ENCODE measurements around the gene ATF6. TPM values are rescaled to one million over a fixed set of nuclear protein-coding genes. Genes with fewer than 3 reads are reported as not detected.

The ATF6 gene
- total RNA-seq, 1 experiment from 2014 or later = 36.5 TPM

DNA sequence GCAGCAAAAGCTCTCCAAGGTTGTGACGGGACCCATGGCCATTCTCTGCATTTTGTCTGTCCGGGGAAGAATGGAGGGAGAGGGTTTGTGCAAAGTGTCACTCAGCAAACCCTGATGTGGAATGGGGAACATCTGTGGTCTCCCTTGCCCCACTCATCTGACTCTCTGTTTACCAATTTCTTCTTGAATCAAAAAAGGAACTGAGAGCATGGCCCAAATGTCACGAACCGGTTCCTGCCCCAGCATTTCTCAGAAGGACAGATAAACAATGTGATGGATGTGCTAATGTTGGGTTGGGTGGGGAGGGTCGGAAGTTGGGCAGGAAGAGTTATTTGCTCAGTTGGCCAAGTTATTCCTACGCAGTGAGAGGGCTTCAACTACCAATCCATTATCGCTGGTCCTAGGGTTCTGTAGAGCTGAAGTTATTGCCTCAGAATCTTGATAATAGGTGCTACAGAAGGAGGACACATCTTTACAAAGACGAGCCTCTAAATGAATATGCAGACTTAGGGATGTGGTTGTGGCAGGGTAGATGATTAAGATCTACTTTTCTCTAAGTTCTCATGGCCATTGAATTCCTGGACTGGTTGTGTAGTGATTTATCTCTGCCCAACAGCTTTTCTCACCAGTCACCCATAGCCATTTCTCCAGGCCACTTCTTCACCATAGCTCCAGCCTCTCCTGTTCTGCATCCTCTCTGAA is 26.1 kb upstream of the ATF6 start:
- H3K4me3 ChIP-seq (ENCODE audit: low read length) = no peak overlapping the region
- H3K9me3 ChIP-seq (ENCODE audit: low read length) = no peaks in the 10 kb centered on the region
- H3K27me3 ChIP-seq (ENCODE audit: low read length) = no peaks in the 10 kb centered on the region
- H3K4me2 ChIP-seq (ENCODE audit: low read depth, low read length, poor library complexity, severe bottlenecking) = no peak overlapping the region
- no peak overlapping the region for H3K27ac ChIP-seq (ENCODE audit: low read length)
- DNase-seq = no peak
- peaks cover 62% of the 10 kb centered on the region for H3K4me1 ChIP-seq (ENCODE audit: low read length)
- H3K9ac ChIP-seq (ENCODE audit: low read length) = no peak overlapping the region
- no peaks in the 10 kb centered on the region for H3K79me2 ChIP-seq (ENCODE audit: low read length)
- H2AFZ ChIP-seq (ENCODE audit: low read length) = no peak overlapping the region
- no peaks in the 10 kb centered on the region for H4K20me1 ChIP-seq (ENCODE audit: insufficient read depth, low read depth, low read length)
- H3K9me2 ChIP-seq (replicated peaks; ENCODE audit: insufficient read depth, low read length) = no peaks in the 10 kb centered on the region
- H3K36me3 ChIP-seq (ENCODE audit: insufficient read depth, low read length) = no peaks in the 10 kb centered on the region

DNA sequence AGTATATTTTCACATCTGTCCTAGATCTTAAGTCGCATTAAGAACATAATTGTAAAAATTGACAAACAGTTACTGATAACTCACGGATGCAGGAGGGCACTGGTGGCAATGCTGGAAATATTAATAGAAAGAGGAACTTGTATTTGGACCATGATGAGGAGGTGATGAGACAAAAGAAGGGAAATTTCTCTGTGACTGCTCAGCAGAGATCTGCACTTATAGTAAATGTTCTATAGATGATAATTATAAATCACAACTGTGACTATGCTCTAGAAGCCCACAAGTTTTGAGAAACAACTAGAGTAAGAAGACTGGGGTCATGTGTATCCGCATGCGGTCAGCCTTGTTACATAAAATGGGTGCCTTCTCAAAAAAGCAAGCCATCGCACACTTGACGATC is 25.2 kb upstream of the ATF6 start:
- peak; percentile 69 for DNase-seq
- peak overlapping the region; percentile 37 for H3K4me2 ChIP-seq (ENCODE audit: low read depth, low read length, poor library complexity, severe bottlenecking)
- H3K27me3 ChIP-seq (ENCODE audit: low read length) = no peaks in the 10 kb centered on the region
- no peaks in the 10 kb centered on the region for H3K9me2 ChIP-seq (replicated peaks; ENCODE audit: insufficient read depth, low read length)
- no peaks in the 10 kb centered on the region for H3K79me2 ChIP-seq (ENCODE audit: low read length)
- H3K27ac ChIP-seq (ENCODE audit: low read length) = no peak overlapping the region
- H4K20me1 ChIP-seq (ENCODE audit: insufficient read depth, low read depth, low read length) = no peaks in the 10 kb centered on the region
- H3K9me3 ChIP-seq (ENCODE audit: low read length) = no peaks in the 10 kb centered on the region
- H3K4me3 ChIP-seq (ENCODE audit: low read length) = peak overlapping the region; percentile 1; the same call in 1 of the 2 replicates
- no peaks in the 10 kb centered on the region for H3K36me3 ChIP-seq (ENCODE audit: insufficient read depth, low read length)
- no peak overlapping the region for H2AFZ ChIP-seq (ENCODE audit: low read length)
- peak overlapping the region; percentile 11; the same call in 1 of the 2 replicates for H3K9ac ChIP-seq (ENCODE audit: low read length)
- peaks cover 58% of the 10 kb centered on the region for H3K4me1 ChIP-seq (ENCODE audit: low read length)

DNA sequence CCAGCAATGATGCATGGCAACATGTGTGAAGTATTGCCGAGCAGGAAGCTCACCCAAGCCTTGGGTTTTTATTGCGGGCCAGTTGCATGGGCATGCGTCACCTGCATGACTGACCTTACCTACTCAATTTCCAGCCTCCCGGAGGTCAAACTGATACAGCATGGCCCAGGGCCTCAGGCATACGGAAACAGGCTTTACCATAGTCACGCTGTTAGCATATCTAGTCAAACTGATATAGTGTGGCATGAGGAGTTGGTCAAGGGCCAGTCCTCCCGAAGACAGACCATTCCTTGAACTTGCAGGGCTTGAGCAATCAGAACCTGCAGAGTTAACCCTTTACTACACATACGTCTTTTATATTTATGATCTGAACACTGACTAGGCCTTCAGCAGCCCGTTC is 22.9 kb upstream of the ATF6 start:
- H3K36me3 ChIP-seq (ENCODE audit: insufficient read depth, low read length) = no peaks in the 10 kb centered on the region
- H4K20me1 ChIP-seq (ENCODE audit: insufficient read depth, low read depth, low read length) = no peaks in the 10 kb centered on the region
- H3K9ac ChIP-seq (ENCODE audit: low read length) = no peak overlapping the region
- H3K9me2 ChIP-seq (replicated peaks; ENCODE audit: insufficient read depth, low read length) = no peaks in the 10 kb centered on the region
- H3K27ac ChIP-seq (ENCODE audit: low read length) = no peak overlapping the region
- H3K4me2 ChIP-seq (ENCODE audit: low read depth, low read length, poor library complexity, severe bottlenecking) = no peak overlapping the region
- DNase-seq = no peak
- no peaks in the 10 kb centered on the region for H3K79me2 ChIP-seq (ENCODE audit: low read length)
- H3K9me3 ChIP-seq (ENCODE audit: low read length) = no peaks in the 10 kb centered on the region
- peaks cover 48% of the 10 kb centered on the region for H3K4me1 ChIP-seq (ENCODE audit: low read length)
- H3K4me3 ChIP-seq (ENCODE audit: low read length) = no peak overlapping the region
- H2AFZ ChIP-seq (ENCODE audit: low read length) = no peak overlapping the region
- H3K27me3 ChIP-seq (ENCODE audit: low read length) = no peaks in the 10 kb centered on the region

DNA sequence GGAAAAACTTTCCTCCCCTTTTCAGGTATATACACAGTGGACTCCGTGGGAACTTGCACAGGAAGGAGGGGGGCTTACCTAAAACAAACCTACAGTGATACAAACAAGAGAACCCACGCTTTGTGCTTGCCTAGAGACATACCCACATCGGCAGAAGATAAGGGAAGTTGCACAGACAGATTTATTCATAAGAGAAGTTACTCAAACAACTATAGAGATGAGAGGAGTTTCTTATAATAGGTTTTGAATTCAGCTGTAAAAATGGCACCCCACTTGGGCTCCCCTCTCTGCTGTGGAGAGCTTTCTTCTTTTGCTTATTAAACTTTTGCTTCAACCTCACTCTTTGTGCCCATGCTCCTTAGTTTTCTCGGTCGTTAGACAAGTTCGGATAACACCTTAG is 18.3 kb upstream of the ATF6 start:
- H2AFZ ChIP-seq (ENCODE audit: low read length) = peak overlapping the region; percentile 38; the same call in 1 of the 2 replicates
- H4K20me1 ChIP-seq (ENCODE audit: insufficient read depth, low read depth, low read length) = peaks cover 6% of the 10 kb centered on the region; the same call in 1 of the 2 replicates
- H3K4me2 ChIP-seq (ENCODE audit: low read depth, low read length, poor library complexity, severe bottlenecking) = peak overlapping the region; percentile 83

DNA sequence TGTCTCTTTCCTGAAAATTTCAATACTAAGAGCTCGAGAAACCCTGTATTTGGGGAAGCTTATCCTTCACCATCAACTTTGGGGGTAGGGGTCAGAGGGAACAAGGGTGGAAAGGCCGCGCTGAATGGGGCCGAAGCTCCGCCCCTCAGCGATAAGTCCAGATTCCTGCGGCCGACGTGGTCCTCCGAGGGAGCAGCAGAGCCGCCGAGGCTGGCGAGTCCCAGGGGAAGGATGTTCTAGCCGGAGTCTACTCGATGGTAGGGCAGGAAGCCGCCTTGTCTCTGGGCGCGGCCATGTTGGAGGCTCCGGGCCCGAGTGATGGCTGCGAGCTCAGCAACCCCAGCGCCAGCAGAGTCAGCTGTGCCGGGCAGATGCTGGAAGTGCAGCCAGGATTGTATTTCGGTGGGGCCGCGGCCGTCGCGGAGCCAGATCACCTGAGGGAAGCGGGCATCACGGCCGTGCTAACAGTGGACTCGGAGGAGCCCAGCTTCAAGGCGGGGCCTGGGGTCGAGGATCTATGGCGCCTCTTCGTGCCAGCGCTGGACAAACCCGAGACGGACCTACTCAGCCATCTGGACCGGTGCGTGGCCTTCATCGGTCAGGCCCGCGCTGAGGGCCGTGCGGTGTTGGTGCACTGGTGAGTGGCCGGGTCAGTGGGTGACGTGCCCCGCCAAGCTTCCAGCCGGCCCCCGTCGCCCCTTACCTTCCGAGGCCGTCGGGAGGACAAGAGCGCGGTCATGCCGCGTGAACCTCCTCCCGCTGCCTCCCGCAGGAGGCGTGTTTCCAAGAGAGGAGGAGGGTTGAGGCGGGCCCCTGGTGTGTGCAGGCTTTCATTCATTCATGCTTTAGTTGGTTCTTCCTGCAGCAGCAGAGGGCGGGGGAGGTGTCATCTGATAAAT is 16.4 kb upstream of the ATF6 start, which contains the start of gene DUSP12:
TSS of gene DUSP12 (plus strand) at position 278 of the 899 bp plus-strand sequence. CDS start at position 294, 16 bp downstream.
- H3K9me2 ChIP-seq (replicated peaks; ENCODE audit: insufficient read depth, low read length) = no peaks in the 10 kb centered on the region
- H3K4me1 ChIP-seq (ENCODE audit: low read length) = peaks cover 39% of the 10 kb centered on the region
- peak within 1 kb of the TSS; percentile 83 for H3K4me2 ChIP-seq (ENCODE audit: low read depth, low read length, poor library complexity, severe bottlenecking)
- H3K27me3 ChIP-seq (ENCODE audit: low read length) = no peaks in the 10 kb centered on the region
- peak within 1 kb of the TSS; percentile 82 for H3K4me3 ChIP-seq (ENCODE audit: low read length)
- peaks cover 5% of the 10 kb centered on the region for H3K9me3 ChIP-seq (ENCODE audit: low read length)
- peak within 1 kb of the TSS; percentile 87 for H3K9ac ChIP-seq (ENCODE audit: low read length)
- H3K36me3 ChIP-seq (ENCODE audit: insufficient read depth, low read length) = peaks cover 35% of the 10 kb centered on the region
- peaks cover 45% of the 10 kb centered on the region for H3K79me2 ChIP-seq (ENCODE audit: low read length)
- peak; percentile 100 for DNase-seq
- H2AFZ ChIP-seq (ENCODE audit: low read length) = peak within 1 kb of the TSS; percentile 48
- peaks cover 6% of the 10 kb centered on the region; the same call in 1 of the 2 replicates for H4K20me1 ChIP-seq (ENCODE audit: insufficient read depth, low read depth, low read length)
- peak within 1 kb of the TSS; percentile 64 for H3K27ac ChIP-seq (ENCODE audit: low read length)

More for the DNA sequence above, 18.3 kb upstream of the ATF6 start:
- H3K9me3 ChIP-seq (ENCODE audit: low read length) = no peaks in the 10 kb centered on the region
- peaks cover 32% of the 10 kb centered on the region for H3K79me2 ChIP-seq (ENCODE audit: low read length)
- H3K9ac ChIP-seq (ENCODE audit: low read length) = peak overlapping the region; percentile 27
- peak; percentile 63 for DNase-seq
- H3K9me2 ChIP-seq (replicated peaks; ENCODE audit: insufficient read depth, low read length) = no peaks in the 10 kb centered on the region
- H3K36me3 ChIP-seq (ENCODE audit: insufficient read depth, low read length) = peaks cover 18% of the 10 kb centered on the region
- H3K27ac ChIP-seq (ENCODE audit: low read length) = no peak overlapping the region
- H3K4me1 ChIP-seq (ENCODE audit: low read length) = peaks cover 39% of the 10 kb centered on the region
- no peaks in the 10 kb centered on the region for H3K27me3 ChIP-seq (ENCODE audit: low read length)
- peak overlapping the region; percentile 82 for H3K4me3 ChIP-seq (ENCODE audit: low read length)

DNA sequence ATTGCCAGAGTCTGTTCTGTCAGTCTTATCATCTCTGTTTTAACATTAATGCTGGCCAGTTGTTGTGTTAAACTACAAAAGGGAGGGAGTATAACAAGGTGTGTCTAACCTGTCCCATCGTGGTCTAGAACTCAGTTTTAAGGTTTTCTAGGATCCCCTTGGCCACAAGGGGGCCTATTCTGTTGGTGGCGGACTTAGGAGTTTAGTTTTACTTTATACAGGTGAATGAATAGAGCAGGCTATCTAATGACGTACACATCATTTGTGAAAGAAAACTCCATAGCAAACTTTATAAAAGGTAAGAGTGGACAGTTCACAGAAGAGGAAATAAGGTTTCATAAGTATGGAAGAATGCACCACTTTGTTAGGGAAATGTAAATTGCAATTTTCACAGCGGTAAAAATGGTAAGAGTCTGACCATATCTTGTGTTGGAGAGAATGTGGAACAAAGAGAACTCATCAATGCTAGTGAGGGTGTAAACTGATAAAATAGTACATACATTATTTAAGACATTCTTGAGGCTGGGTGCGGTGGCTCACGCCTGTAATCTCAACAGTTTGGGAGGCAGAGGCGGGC is 2.5 kb upstream of the ATF6 start:
- peak overlapping the region; percentile 58 for H3K4me2 ChIP-seq (ENCODE audit: low read depth, low read length, poor library complexity, severe bottlenecking)
- H3K79me2 ChIP-seq (ENCODE audit: low read length) = peaks cover 32% of the 10 kb centered on the region
- peak; percentile 91 for DNase-seq
- H3K4me1 ChIP-seq (ENCODE audit: low read length) = peaks cover 33% of the 10 kb centered on the region
- no peaks in the 10 kb centered on the region for H4K20me1 ChIP-seq (ENCODE audit: insufficient read depth, low read depth, low read length)
- H3K27ac ChIP-seq (ENCODE audit: low read length) = no peak overlapping the region
- H2AFZ ChIP-seq (ENCODE audit: low read length) = peak overlapping the region; percentile 74
- H3K27me3 ChIP-seq (ENCODE audit: low read length) = no peaks in the 10 kb centered on the region
- H3K9me2 ChIP-seq (replicated peaks; ENCODE audit: insufficient read depth, low read length) = no peaks in the 10 kb centered on the region
- H3K9me3 ChIP-seq (ENCODE audit: low read length) = no peaks in the 10 kb centered on the region
- peaks cover 7% of the 10 kb centered on the region; the same call in 1 of the 2 replicates for H3K36me3 ChIP-seq (ENCODE audit: insufficient read depth, low read length)
- H3K4me3 ChIP-seq (ENCODE audit: low read length) = peak overlapping the region; percentile 37; the same call in 1 of the 2 replicates
- 0 out of 2 replicates have a peak overlapping the region, but pooled peaks have one; percentile 2 for H3K9ac ChIP-seq (ENCODE audit: low read length)

DNA sequence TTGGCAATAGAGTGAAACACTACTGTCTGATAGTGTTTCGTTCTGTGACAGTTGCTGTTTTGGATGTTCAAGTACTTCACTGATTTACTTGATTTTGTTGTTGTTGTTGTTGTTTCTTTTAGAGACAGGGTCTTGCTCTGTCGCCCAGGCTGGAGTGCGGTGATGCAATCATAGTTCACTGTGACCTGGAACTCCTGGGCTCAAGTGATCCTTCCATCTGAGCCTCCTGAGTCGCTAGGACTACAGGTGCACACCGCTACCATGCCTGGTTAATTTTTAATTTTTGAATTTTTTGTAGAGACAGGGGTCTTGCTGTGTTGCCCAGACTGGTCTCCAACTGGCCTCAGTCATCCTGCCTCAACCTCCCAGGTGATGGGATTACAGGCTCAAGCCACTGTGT is 2.3 kb downstream of the ATF6 start:
- H2AFZ ChIP-seq (ENCODE audit: low read length) = no peak overlapping the region
- no peak overlapping the region for H3K4me3 ChIP-seq (ENCODE audit: low read length)
- peaks cover 80% of the 10 kb centered on the region for H3K79me2 ChIP-seq (ENCODE audit: low read length)
- peaks cover 11% of the 10 kb centered on the region; the same call in 1 of the 2 replicates for H3K36me3 ChIP-seq (ENCODE audit: insufficient read depth, low read length)
- no peak overlapping the region for H3K9ac ChIP-seq (ENCODE audit: low read length)
- H3K9me3 ChIP-seq (ENCODE audit: low read length) = no peaks in the 10 kb centered on the region
- DNase-seq = no peak
- H3K27me3 ChIP-seq (ENCODE audit: low read length) = no peaks in the 10 kb centered on the region
- H3K4me1 ChIP-seq (ENCODE audit: low read length) = peaks cover 64% of the 10 kb centered on the region
- peak overlapping the region; percentile 88 for H3K4me2 ChIP-seq (ENCODE audit: low read depth, low read length, poor library complexity, severe bottlenecking)
- no peak overlapping the region for H3K27ac ChIP-seq (ENCODE audit: low read length)
- no peaks in the 10 kb centered on the region for H3K9me2 ChIP-seq (replicated peaks; ENCODE audit: insufficient read depth, low read length)
- H4K20me1 ChIP-seq (ENCODE audit: insufficient read depth, low read depth, low read length) = no peaks in the 10 kb centered on the region; the same call in 1 of the 2 replicates
